Activated T-helper 2 cell treated with anti-CD3 and anti-CD28 coated beads, Interferon-gamma antibody, Interleukin-2, Interleukin-4, amounts not matched to agents 10 μg/mL and 5 μg/mL and 100 μg/mL, durations not matched to agents 14 hours and 24 hours and 36 hours (primary cell): Measurements from ENCODE around the gene PPP1R2. TPM values are rescaled to one million over a fixed set of nuclear protein-coding genes. Genes with fewer than 3 reads are reported as not detected.
A peak's percentile ranks its signal among the peaks of the same experiment; 100 is the strongest.

Source experiments
- DNase-seq: peaks from one replicate; pipeline ENCODE4 v3.0.0; 2021; ENCODE audit warnings: low spot score
- H3K27ac Mint-ChIP-seq: one replicate; pipeline ENCODE4 v1.8.0; 2021; ENCODE audit warnings: mixed read lengths
- H3K27me3 Mint-ChIP-seq: one replicate; pipeline ENCODE4 v1.8.0; 2021; ENCODE audit warnings: low read depth, mixed read lengths
- H3K36me3 Mint-ChIP-seq: one replicate; pipeline ENCODE4 v1.8.0; 2021; ENCODE audit warnings: low read depth, mixed read lengths
- H3K4me1 Mint-ChIP-seq: one replicate; pipeline ENCODE4 v1.8.0; 2021; ENCODE audit warnings: low read depth, mixed read lengths
- H3K4me3 Mint-ChIP-seq: one replicate; pipeline ENCODE4 v1.8.0; 2021; ENCODE audit warnings: low read depth, mild to moderate bottlenecking, moderate library complexity, mixed read lengths
- H3K9me3 Mint-ChIP-seq: one replicate; pipeline ENCODE4 v1.8.0; 2021; ENCODE audit warnings: mixed read lengths
- intact Hi-C: fragments of 100-400 bp; cut with micrococcal nuclease; formaldehyde crosslinking; loops from one replicate; pipeline ENCODE4 v1.15.1; 2023
- total RNA-seq: library from RNA; stranded (reverse); gene quantifications from 2 replicates; pipeline ENCODE4 v1.2.3, GENCODE V29; 2022

The PPP1R2 gene
- total RNA-seq, 1 donor from 2014 or later, result 74.2 TPM

GRCh38 chr3:195557322-195557721, 14.2 kb upstream of the PPP1R2 start:
- Mint-ChIP-seq H3K27me3 (no peaks in the 10 kb centered on the region), H3K36me3 (no peaks in the 10 kb centered on the region), H3K9me3 (no peaks in the 10 kb centered on the region), H3K27ac (no peak overlapping the region), H3K4me3 (no peak overlapping the region), H3K4me1 (peaks cover 31% of the 10 kb centered on the region)
- DNase-seq, result no peak
- intact Hi-C loops, result no loop called here

DNA sequence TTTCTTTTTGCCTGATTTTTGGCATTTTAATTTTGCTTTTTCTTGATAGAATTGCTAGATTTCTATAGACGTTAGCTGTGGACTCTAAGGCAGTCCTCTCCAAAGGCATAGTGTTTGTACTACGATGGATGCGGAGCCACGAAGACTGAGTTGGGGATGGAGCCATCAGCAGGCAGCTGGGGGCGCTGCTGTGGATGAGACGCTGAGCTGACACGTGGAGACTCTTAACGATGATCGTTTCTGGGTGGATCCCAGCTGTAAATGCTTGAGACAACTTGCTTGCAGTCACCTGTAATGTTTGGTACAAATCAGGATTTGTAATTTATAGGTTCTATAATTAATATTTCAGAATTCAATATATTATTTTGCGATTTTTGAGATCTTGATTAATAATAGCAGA, 13.3 kb upstream of the PPP1R2 start:
- H3K4me3 Mint-ChIP-seq, result no peak overlapping the region
- no peaks in the 10 kb centered on the region for H3K36me3 Mint-ChIP-seq
- DNase-seq, result no peak
- intact Hi-C loops, result no loop called here
- H3K27ac Mint-ChIP-seq, result no peak overlapping the region
- no peaks in the 10 kb centered on the region for H3K9me3 Mint-ChIP-seq
- H3K4me1 Mint-ChIP-seq, result peaks cover 38% of the 10 kb centered on the region
- no peaks in the 10 kb centered on the region for H3K27me3 Mint-ChIP-seq

- H3K27ac Mint-ChIP-seq, result peak overlapping the region; percentile 66
- H3K36me3 Mint-ChIP-seq, result no peaks in the 10 kb centered on the region
- H3K27me3 Mint-ChIP-seq, result no peaks in the 10 kb centered on the region
- DNase-seq, result no peak
- intact Hi-C loops, result loop anchor here (2.0 kb wide), 1 partner anchor 32 kb away; no protein-coding TSS in a partner anchor
- peaks cover 49% of the 10 kb centered on the region for H3K4me1 Mint-ChIP-seq
- H3K4me3 Mint-ChIP-seq, result peak overlapping the region; percentile 42
- no peaks in the 10 kb centered on the region for H3K9me3 Mint-ChIP-seq
Measured at GRCh38 chr3:195555110-195555509, 12.0 kb upstream of the PPP1R2 start.

- peaks cover 52% of the 10 kb centered on the region for H3K4me1 Mint-ChIP-seq
Measured at GRCh38 chr3:195554458-195554857, 11.3 kb upstream of the PPP1R2 start.

DNA sequence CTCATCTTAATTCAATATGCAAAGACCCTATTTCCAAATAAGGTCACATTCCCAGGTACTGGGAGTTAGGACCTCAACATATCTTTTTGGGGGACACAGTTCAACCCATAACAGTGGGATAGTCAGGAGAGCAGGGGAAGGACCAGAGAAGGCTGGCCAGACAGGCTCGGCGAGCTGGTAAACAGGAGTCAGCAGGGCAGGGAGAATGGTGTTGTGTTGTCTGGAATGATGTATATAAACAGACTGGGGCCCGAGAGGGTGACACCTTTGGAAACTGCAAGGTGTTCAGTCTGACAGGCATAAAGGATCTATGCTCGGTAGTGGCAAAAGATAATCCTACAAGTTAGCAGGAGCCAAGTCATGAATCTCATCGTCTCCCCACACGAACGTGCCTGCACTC, 10.1 kb upstream of the PPP1R2 start:
- no peak overlapping the region for H3K4me3 Mint-ChIP-seq
- intact Hi-C loops, result no loop called here
- H3K9me3 Mint-ChIP-seq, result no peaks in the 10 kb centered on the region
- no peaks in the 10 kb centered on the region for H3K27me3 Mint-ChIP-seq
- DNase-seq, result no peak
- no peak overlapping the region for H3K27ac Mint-ChIP-seq
- H3K36me3 Mint-ChIP-seq, result no peaks in the 10 kb centered on the region
- peaks cover 51% of the 10 kb centered on the region for H3K4me1 Mint-ChIP-seq

More at GRCh38 chr3:195554458-195554857, 11.3 kb upstream of the PPP1R2 start:
- Mint-ChIP-seq H3K27me3 (no peaks in the 10 kb centered on the region), H3K9me3 (no peaks in the 10 kb centered on the region), H3K4me3 (no peak overlapping the region), H3K27ac (no peak overlapping the region), H3K36me3 (no peaks in the 10 kb centered on the region)
- DNase-seq, result no peak
- intact Hi-C loops, result loop anchor here (2.0 kb wide), 1 partner anchor 32 kb away; no protein-coding TSS in a partner anchor

GRCh38 chr3:195551381-195551978, 8.4 kb upstream of the PPP1R2 start:
- peak overlapping the region; percentile 90 for H3K27ac Mint-ChIP-seq
- intact Hi-C loops, result no loop called here
- peak overlapping the region; percentile 24 for H3K4me3 Mint-ChIP-seq
- H3K27me3 Mint-ChIP-seq, result no peaks in the 10 kb centered on the region
- H3K36me3 Mint-ChIP-seq, result no peaks in the 10 kb centered on the region
- H3K9me3 Mint-ChIP-seq, result no peaks in the 10 kb centered on the region
- peaks cover 65% of the 10 kb centered on the region for H3K4me1 Mint-ChIP-seq
- no peak for DNase-seq

DNA sequence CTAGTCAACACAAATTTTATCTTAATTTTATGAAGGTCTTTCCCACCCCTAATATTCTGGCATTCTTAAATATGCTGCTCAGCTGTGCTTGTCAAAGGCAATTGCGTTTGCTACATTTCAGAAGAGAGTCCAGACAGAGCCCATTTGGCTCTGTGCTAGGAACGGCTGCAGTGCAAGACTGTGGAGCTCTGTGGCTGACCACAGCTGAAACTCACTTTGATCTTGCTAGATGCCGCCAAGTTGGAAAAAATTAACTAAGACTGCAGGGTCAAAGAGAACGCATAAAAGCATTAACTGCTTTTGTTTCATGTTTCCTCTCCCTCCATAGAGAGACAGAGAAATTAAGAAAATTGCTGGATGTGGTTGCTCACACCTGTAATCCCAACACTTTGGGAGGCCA, 7.6 kb upstream of the PPP1R2 start:
- peaks cover 67% of the 10 kb centered on the region for H3K4me1 Mint-ChIP-seq
- intact Hi-C loops, result no loop called here
- H3K9me3 Mint-ChIP-seq, result no peaks in the 10 kb centered on the region
- no peak for DNase-seq
- H3K27me3 Mint-ChIP-seq, result no peaks in the 10 kb centered on the region
- peak overlapping the region; percentile 90 for H3K27ac Mint-ChIP-seq
- H3K4me3 Mint-ChIP-seq, result peak overlapping the region; percentile 66
- no peaks in the 10 kb centered on the region for H3K36me3 Mint-ChIP-seq

- Mint-ChIP-seq H3K9me3 (no peaks in the 10 kb centered on the region), H3K4me1 (peaks cover 66% of the 10 kb centered on the region), H3K27ac (peak overlapping the region; percentile 90), H3K4me3 (peak overlapping the region; percentile 57), H3K27me3 (no peaks in the 10 kb centered on the region), H3K36me3 (no peaks in the 10 kb centered on the region)
- DNase-seq, result peak; percentile 66
- intact Hi-C loops, result no loop called here
Measured at GRCh38 chr3:195549931-195550519, 6.9 kb upstream of the PPP1R2 start.

GRCh38 chr3:195548987-195549386, 5.9 kb upstream of the PPP1R2 start:
- intact Hi-C loops, result no loop called here
- no peak for DNase-seq
- H3K4me1 Mint-ChIP-seq, result peaks cover 71% of the 10 kb centered on the region
- no peaks in the 10 kb centered on the region for H3K36me3 Mint-ChIP-seq
- H3K27me3 Mint-ChIP-seq, result no peaks in the 10 kb centered on the region
- no peaks in the 10 kb centered on the region for H3K9me3 Mint-ChIP-seq
- no peak overlapping the region for H3K4me3 Mint-ChIP-seq
- H3K27ac Mint-ChIP-seq, result no peak overlapping the region

- Mint-ChIP-seq H3K36me3 (no peaks in the 10 kb centered on the region), H3K27me3 (no peaks in the 10 kb centered on the region), H3K27ac (peak overlapping the region; percentile 26), H3K4me1 (peaks cover 75% of the 10 kb centered on the region), H3K4me3 (peak overlapping the region; percentile 7), H3K9me3 (no peaks in the 10 kb centered on the region)
- intact Hi-C loops, result no loop called here
- no peak for DNase-seq
Measured at GRCh38 chr3:195548501-195548900, 5.4 kb upstream of the PPP1R2 start.

GRCh38 chr3:195548006-195548405, 4.9 kb upstream of the PPP1R2 start:
- H3K9me3 Mint-ChIP-seq, result no peaks in the 10 kb centered on the region
- H3K36me3 Mint-ChIP-seq, result no peaks in the 10 kb centered on the region
- peaks cover 73% of the 10 kb centered on the region for H3K4me1 Mint-ChIP-seq
- intact Hi-C loops, result no loop called here
- H3K27ac Mint-ChIP-seq, result peak overlapping the region; percentile 26
- no peak overlapping the region for H3K4me3 Mint-ChIP-seq
- H3K27me3 Mint-ChIP-seq, result no peaks in the 10 kb centered on the region
- no peak for DNase-seq

DNA sequence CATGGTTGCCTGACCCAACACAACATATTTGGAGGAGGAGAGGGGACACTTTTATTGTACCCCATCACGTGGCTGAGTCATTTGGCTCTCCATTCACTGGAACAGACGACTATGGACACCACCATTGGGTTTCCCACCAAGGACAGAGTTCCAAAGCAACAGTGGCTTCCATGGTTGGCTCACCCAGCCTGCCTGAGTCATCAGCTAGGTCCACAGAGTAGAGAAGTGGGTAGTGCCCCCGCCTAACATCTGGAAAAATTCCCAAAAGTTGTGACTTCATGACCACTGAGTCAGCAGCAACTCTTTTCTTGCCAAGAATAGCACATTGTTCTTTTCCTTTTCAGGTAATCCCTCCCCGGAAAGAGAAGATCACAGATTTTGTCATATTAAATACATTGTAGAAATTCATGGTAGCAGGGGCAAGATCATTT, 3.0 kb upstream of the PPP1R2 start:
- peaks cover 65% of the 10 kb centered on the region for H3K4me1 Mint-ChIP-seq
- H3K27ac Mint-ChIP-seq, result peak overlapping the region; percentile 87
- H3K27me3 Mint-ChIP-seq, result no peaks in the 10 kb centered on the region
- H3K36me3 Mint-ChIP-seq, result peaks cover 10% of the 10 kb centered on the region
- no peaks in the 10 kb centered on the region for H3K9me3 Mint-ChIP-seq
- peak overlapping the region; percentile 69 for H3K4me3 Mint-ChIP-seq
- intact Hi-C loops, result no loop called here
- DNase-seq, result no peak

- H3K27me3 Mint-ChIP-seq, result no peaks in the 10 kb centered on the region
- H3K27ac Mint-ChIP-seq, result no peak overlapping the region
- peaks cover 67% of the 10 kb centered on the region for H3K4me1 Mint-ChIP-seq
- intact Hi-C loops, result loop anchor here (5.0 kb wide), 4 partner anchors 102 to 1057 kb away; partner anchors contain the start of genes ACAP2, ATP13A3, TNK2 and XXYLT1
- H3K36me3 Mint-ChIP-seq, result peaks cover 25% of the 10 kb centered on the region
- H3K4me3 Mint-ChIP-seq, result peak overlapping the region; percentile 88
- H3K9me3 Mint-ChIP-seq, result no peaks in the 10 kb centered on the region
- no peak for DNase-seq
Measured at GRCh38 chr3:195544634-195545033, 1.5 kb upstream of the PPP1R2 start.
